ENCODE measurements around the gene ZBTB38.

The ZBTB38 gene

DNA sequence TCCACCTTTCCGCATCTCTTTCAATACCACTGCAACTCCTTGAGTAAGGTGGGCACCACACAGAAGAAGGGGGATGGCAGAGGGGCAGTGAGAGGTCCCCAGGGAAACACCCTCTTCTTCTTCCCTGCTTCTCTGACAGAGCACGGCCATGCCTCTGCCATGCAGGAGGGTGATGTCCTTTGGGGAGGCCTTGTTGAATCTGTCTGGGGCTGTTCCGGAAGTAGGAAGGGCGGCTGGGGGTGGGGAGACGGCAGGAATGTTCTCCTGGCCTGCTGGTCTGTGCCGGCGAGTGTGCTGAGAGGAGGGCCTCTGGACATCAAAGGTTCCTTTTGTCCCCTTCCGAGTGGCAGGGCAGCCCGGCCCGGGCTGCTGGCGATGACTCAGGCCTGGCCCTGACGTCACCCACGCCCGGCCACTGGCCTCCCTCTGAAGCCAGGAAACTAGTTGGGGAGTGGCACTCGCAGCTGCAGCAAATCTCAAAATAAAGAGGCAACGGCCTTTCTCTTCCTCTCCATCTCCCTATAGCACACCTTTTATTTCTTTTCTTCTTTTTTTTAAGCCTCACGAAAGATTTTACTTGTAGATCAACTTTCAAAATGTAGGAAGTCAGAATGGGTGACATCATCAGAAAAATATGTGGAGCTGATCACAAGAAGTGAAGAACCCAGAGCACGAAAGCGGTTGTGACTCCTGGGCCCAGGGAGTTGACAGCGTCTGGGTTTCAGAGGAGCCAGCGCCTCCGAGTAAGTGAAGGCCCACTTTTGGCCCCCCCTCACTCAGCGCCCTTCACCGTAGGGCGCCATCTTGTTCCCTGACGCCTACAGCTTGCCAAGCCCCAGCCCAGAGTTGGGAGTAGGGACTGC lies at the start of gene ZBTB38:
TSS of gene ZBTB38 (plus strand) at position 443 of the 863 bp plus-strand sequence. CDS start 73,885 bp downstream, outside the sequence.
- peak; percentile 98 for DNase-seq

GRCh38 chr3:141320399-141321108 lies 47.8 kb upstream of the ZBTB38 start:
- no peak for DNase-seq

DNA sequence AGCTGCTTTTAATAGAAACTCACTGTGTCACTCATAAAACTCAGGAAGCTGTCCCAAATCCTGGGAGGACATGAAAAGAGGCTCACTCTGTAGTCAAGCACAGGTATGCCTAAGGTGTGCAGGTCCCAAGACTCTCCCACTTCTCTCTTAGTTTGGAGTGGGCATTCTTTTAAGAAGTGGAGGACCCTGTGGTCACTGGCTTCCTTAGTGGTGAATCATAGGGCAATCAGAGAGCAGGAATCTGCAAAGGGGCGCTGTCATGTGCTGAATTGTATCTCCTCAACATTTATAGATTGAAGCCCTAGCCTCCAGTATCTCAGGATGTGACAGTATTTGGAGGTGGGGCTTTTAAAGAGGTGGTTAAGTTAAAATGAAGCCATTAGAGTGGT lies 47.2 kb upstream of the ZBTB38 start:
- peak; percentile 79 for DNase-seq

- DNase-seq = no peak
Observed at GRCh38 chr3:141323936-141324704, 44.2 kb upstream of the ZBTB38 start.

DNA sequence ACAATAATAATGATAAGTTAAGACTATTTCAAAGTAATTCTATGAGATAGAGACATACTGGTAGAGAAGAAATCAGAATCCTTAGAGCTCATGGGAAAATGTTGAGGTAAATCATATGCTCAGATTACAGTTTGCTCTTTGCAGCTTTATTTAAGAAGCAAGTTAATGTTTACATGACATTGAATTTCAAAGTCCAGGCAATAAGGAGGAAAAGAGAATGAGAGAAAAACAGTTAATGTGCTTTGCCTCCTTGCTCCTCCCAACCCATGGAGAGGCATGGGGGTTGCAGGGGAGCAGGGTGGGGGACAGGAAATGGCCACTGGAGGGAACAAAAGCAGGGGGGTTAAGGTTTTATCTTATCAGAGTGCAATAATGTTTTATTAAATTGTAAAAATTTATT lies 42.2 kb upstream of the ZBTB38 start:
- DNase-seq = no peak

GRCh38 chr3:141326626-141327025 lies 41.7 kb upstream of the ZBTB38 start:
- DNase-seq = no peak

DNA sequence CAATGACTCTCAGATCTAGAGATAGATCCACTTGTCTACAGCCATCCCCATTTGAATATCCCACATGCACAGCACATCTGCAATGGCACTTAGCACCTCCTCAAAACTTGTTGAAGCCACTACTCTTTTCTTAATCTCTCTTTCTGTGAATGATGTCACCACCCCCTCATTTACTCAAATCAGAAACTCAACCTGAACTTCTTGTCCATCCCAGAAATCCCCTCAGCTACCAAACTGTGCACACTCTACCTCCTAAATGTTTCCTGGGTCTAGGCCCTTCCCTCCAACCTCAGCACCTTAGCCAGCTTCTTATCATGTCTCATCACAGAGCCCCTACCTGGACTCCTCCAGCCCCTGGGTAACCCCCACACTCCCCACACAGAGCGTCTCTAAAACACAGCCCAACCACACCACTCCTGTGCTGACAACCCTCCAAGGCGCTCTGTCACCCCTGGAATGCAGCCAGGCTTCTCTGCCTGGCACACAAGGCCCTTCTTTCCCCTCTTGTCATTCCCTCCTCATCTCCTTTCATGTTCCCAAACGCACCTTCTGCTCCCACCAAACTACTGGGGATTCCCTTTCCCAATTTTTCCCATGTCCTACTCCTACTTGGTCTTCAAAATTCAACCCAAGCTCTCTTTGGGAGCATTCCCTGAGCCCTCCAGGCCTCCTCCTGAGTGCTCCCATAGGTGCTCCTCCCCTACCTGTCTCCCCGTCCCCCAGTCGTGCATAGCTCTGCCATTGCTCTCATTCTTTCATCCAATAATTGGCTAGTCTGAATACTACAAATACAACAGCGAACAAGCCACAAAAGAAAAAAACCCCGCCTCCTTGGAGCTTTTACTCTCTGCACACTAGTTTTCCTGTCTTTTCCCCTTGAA lies 39.8 kb upstream of the ZBTB38 start:
- no peak for DNase-seq

DNA sequence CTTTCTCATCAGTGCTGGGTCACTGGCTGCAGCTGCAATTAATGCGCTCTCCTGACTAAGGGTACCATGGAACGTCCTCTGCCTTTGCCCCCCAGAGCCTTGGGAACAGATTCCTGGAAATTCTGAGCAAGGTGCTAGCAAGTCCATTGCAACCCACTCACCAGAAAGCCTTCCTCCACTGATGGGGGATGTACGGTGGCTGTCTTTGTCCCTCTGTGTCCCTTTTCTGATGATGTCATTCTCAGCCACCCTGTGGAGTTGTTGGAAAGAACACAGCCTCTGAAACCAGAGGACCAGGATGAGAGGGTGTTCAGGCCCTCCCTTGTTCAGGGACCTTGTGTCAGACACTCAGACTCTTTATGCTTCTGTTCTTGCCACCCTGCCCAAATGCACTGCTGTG lies 38.1 kb upstream of the ZBTB38 start:
- DNase-seq = no peak

DNA sequence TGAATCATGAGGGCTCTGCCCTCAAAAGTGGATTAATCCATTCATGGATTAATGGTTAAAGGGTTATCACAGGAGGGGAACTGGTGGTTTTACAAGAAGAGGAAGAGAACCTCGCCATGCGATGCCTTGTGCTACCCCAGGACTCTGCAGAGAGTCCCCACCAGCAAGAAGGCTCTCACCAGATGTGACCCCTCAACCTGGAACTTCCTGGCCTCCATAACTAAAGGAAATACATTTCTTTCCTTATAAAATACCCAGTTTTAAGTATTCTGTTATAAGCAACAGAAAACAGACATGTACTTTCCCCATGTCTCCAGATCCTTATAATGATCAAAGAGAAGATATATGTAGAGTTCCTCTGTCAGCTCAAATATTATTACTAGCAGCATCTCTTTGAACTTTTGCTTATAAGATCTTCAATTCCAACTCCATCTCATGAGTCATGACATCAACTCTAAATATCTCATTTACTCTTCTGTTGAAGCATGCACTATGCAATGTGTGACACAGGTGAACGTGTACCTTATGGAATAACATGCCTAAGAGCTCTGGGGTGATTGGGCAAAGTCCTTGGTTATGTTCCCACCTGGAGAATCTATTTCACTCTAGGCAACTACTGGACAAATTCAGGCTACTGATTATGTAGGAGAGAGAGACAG lies 37.5 kb upstream of the ZBTB38 start:
- DNase-seq = peak; percentile 29

DNA sequence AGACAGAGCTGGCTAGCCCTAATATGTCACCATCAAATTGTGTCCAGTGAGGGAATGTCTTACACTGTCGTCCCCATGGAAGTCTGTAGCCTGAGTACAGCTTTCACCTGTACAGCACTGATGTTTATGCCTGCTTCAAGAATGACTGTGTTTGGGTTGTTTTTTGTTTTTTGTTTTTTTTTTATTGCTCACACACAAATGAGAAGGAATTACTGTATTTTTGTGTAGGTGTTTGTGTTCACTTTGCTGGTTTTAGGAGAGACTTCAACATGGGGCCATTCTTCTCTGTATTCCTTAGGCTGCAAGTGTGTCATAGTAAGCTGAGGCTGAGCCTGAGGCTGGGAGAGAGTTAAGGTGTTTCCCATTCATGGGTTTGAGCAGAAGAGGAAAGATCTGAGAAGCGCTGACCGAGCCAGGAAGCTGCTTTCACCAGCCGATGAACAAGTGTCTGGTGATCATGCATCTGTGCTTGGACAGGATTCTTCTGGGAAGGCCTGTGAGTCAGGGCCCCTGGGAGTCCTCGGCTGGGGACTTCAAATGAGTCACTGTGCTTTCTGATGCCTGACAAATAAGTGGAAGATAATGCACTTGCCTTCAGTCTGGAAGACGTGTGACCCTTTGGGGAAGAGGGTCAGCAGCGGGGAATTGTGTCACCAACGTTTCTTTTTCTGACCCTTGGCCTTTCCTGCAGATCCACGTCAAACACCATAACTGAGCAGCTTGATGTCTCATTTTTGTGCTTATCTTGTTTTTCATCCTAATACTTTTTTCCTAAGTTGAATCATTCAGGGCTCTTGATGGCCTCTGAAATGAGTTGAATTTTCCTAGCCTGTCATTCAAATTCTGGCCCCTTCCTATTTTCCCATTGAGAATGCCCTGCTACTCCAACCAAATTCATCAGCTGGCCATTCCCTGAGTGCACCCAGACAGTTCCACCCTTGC lies 36.7 kb upstream of the ZBTB38 start:
- DNase-seq = peak; percentile 100

GRCh38 chr3:141332416-141332815 lies 35.9 kb upstream of the ZBTB38 start:
- no peak for DNase-seq

DNA sequence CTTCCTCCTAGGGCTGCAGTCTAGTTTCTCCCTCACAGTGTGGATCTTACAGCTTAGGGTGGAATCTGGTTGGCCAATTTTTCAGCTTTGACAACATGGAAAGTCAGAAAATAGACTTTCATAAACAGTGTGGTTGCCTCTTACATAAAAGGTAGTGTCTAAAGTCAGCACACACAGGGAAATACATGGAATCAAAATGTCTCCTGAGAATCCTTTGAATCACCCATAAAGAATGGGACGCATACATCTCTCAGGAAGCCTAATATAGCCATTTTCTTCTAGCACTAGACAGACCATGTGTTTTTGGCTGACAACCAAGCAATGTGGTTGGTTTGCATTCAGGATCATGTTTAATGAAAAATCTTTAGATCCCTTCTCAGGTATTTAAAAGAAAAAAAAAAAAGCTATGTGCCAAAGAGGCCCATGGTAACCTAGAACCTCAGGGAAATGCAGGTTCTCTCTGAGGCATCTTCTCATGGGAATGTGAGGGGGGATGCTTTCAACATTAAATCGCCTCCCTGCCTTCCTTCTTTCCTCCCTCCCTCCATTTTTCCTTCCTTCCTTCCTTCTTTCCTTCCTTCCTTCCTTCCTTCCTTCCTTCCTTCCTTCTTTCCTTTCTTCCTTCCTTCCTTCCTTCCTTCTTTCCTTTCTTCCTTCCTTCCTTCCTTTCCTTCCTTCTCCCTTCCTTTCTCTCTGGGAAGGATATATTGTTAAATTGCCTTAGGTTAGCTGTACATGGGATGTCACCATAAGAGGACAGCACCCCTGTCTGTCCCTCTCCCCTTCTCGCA lies 34.3 kb upstream of the ZBTB38 start:
- peak; percentile 44 for DNase-seq

DNA sequence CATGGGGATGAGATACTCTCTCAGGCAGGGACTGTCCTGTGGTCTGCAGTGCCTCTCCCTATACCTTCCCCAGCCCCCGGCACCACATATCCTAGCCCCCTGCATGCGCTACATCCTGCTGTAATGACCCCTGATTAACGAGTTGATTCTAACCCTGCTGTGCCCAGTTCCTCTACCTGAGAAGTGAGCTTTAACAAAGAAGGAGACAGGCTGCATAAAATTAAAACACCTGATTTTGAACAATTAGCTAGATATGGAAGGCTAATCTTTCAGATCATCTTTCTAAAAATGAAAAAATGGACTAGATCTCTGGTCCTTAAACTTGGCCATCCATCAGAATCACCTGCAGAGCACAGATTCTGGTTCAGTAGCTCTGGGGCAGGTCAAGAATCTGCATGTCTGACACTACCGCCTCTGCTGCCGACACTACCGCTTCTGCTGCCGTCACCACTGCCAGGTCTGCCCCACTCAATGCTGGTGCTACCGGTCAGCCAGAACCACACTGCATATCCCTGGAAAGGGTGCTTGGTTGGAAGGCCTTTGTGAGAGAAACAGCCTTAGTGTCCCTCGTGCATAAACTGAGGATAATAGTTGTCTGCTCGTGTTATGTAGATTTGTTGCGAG lies 33.6 kb upstream of the ZBTB38 start:
- no peak for DNase-seq

GRCh38 chr3:141335531-141336061 lies 32.7 kb upstream of the ZBTB38 start:
- DNase-seq = peak; percentile 63

GRCh38 chr3:141336672-141337522 lies 31.4 kb upstream of the ZBTB38 start:
- DNase-seq = peak; percentile 85

DNA sequence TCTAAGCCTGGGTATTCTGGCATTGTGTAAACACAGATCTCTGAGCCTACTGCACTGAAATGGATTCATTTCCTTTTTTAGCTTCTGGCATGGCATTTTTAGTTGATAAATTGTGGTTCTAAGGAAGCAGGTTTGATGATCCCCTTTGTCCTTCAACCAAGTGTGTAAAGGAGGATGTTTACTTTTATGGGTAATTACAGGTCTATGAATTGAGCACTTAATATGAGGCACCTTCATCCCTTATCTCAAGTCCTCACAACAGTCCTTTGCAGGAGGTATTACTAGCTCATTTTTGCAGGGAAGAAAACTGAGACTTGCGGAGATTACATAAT lies 30.8 kb upstream of the ZBTB38 start:
- no peak for DNase-seq

- DNase-seq = no peak
Observed at GRCh38 chr3:141337991-141338390, 30.3 kb upstream of the ZBTB38 start.

- DNase-seq = no peak
Observed at GRCh38 chr3:141338881-141339280, 29.4 kb upstream of the ZBTB38 start.

All from EL (cell line).